ENCODE data around the gene DMRTC2.

The DMRTC2 gene

DNA sequence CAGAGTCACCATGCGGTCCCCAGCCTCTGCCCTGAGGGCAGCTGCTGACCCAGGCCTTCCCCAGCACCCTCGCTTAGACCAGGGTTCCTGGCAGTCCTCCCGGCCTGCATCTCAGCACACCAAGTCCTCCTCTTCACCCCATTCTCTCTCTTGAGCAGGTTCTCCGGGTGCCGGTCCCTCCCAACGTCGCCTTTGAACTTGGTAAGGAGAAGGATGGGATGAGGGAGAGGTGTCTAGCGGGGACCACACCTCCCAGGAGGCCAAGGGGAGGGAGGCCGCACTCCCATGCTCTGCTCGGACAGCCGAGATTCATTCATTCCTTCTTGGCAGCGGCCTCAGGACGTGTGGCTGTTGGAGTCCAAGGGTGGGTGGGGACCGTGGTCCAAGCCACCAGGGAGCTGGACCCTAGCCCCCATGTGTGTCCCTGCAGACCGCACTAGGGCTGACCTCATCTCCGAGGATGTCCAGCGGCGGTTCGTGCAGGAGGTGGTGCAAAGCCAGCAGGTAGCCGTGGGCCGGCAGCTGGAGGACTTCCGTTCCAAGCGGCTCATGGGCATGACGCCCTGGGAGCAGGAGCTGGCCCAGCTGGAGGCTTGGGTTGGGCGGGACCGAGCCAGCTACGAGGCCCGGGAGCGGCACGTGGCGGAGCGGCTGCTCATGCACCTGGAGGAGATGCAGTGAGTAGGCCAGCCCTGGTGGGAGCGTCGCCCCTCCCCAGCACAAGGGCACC, 47.5 kb downstream of the DMRTC2 start:
- no peak for DNase-seq

DNA sequence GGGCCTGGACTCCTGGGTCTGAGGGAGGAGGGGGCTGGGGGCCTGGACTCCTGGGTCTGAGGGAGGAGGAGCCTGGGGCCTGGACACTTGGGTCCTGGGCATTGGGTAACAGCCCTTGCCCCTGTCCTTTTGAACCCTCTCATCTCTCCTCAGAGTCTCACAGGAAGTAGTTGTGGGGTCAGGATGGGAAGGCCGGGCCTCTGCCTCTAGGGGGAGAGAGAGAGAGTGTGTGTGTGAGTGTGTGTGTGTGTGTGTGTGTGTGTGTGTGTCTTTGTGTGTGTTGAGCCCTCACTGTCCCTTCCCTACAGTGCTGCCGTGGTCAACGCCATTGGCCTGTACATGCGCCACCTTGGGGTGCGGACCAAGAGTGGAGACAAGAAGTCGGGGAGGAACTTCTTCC, 49.1 kb downstream of the DMRTC2 start:
- DNase-seq = peak; percentile 68

DNA sequence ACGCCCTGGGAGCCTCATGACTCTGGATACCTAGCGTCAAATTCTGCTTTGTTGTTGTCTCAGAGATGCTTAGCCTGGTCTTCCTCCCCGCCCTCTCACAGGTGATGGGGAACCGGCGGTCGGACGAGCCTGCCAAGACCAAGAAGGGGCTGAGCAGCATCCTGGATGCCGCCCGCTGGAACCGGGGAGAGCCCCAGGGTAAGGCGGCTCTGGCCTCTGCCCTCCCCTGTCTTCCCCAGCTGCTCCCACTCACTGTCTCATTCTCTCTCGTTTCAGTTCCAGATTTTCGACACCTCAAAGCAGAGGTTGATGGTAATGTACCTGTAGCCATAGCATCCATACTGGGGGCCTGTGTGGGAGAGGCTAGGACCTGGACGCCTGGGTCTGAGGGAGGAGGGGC, 49.5 kb downstream of the DMRTC2 start:
- no peak for DNase-seq

DNA sequence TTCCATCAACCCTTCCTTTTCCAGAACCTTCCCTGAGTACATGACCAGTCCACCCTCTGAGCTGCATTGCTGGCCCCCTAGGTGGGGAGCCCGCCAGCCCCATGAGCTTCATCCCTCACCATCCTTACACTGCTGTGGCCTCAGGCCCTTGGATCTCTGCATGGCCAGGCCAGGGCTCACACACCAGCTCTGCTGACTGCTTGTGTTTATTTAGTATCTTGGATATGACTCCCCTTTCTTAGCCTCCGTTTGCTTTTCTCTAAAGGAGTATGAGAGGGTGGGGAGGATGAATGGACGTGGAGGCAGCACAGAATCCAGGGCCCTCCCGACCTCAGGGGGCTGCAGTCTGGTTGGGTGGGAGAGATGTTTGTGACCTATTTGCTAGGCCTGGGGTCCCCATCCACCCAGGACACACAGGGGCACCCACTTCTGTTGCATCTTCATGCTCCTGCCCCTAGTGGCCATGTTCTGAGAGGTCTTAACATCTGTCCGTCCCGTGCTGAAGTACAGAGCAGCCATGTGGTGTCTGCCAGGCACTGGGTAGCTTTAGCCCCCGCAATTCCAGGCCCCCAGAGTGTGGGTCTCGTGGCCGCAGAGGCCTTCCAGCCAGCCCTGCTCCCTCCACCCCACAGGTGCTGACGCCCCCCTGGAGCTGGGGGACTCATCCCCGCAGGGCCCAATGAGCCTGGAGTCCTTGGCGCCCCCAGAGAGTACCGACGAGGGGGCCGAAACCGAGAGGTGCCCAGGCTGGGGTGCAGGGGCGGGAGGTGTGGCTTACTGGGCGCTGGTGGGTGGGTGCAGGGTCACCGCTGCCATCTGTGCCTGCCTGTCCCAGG, 51.1 kb downstream of the DMRTC2 start:
- DNase-seq = no peak

DNA sequence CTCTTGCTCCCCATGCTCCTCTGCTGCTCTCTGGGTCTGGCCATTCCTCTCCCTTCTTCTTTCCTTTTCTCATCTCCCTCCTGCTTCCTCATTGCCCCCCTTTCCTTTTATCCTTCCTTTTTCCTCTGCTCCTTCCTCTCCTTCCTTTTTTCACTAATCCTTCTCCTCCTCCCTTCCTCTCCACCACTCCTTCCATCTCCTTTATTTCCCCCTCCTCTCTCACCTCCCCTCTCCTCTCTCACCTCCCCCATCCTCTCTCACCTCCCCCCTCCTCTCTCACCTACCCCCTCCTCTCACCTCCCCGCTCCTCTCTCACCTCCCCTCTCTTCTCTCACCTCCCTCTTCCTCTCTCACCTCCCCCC, 51.7 kb downstream of the DMRTC2 start:
- DNase-seq = no peak

DNA sequence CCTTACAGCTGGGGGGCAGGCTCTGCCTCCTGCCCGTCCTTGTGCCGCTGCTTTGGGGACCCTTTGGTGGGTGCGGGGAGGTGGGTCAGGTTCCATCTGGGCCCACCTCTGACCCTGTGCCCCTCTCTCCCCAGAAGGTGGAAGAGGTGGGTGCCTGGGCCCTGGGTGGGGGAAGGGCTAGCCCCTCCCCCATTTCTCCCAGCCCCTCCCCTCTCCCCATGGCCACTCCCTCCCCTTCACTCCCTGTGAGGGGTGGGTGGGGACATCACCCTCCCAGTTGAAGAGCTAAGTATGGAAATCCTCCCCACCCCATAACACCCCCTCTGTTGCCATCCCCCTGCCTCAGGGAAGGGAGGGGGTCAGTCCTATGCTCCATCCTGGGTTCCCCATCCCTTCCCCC, 52.3 kb downstream of the DMRTC2 start:
- DNase-seq = no peak

DNA sequence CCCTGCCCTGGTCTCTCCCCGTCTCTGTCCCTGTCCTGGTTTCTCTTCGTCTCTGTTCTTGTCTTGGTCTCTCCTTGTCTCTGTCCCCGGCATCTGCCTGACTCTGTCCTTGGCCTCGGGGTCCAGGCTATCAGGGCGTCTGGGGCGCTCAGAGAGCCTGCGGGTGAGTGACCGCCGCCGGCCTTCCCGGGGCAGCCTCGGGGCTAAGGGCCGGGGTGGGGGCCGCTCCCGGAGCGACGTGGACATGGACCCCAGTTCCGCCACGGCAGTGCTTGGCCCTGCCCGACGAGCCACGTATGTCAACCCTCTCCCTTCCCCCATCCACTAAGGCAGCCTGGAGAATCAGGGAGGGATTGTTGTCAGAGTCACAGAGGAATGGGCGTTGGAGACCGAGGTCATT, 53.0 kb downstream of the DMRTC2 start:
- no peak for DNase-seq

DNA sequence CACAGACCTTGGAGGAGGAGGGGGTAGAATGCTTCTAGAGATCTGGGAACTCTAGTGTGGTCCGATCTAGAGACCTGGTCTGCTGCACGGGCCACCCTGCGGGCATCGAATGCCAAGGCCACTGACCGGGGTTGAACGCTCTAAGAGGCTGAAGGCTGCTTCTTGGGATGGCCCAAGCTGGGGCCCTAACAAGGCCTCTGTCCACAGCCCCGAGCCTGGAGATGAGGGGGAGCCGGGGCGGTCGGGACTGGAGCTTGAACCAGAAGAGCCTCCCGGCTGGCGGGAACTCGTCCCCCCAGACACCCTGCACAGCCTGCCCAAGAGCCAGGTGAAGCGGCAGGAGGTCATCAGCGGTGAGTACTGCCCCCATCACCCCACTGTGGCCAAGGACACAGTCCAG, 53.4 kb downstream of the DMRTC2 start:
- DNase-seq = no peak

All from MV-4-11 (cell line).